ENCODE results near the gene ATP8A2. TPM values are rescaled to one million over a fixed set of nuclear protein-coding genes. Genes with fewer than 3 reads are reported as not detected.

ATP8A2 gene
- total RNA-seq, 2 donors from 2014 or later = 0.41 to 1.6 TPM

DNA sequence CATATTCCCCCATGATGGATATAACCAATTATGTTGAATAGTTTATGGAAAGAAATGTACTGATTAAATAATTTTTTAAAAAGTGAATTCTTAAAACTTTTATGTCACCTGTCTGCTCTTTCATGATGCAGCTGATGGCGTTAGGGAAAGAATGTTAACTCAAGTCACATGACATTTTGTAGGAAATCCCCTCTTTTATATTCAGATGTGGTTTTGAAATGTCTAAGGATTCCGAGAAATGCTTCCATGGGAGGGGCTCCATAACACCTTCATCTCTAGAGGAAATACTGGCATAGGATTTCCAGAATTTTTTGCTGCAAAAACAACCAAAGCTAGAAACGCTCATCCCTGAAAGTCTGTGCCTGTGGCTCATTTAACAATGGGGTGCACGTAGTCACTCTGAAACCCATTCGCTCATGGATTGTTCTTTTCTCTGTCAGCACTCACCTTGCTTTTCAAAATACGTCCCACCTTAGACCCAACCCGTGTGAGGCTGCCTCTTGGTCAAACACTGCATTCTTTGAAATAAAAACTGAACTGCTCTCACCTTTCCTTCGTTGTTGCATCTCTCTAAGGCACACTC is 391.1 kb downstream of the ATP8A2 start:
- no peak overlapping the region for H3K4me3 ChIP-seq
- H3K9me3 ChIP-seq = no peaks in the 10 kb centered on the region
- no peak for TF ChIP-seq CTCF (IDR thresholded peaks at IDR 0.05)
- no peak for DNase-seq (ENCODE audit: low spot score)
- H3K27ac ChIP-seq = no peak overlapping the region
- H3K36me3 ChIP-seq = no peaks in the 10 kb centered on the region
- no peaks in the 10 kb centered on the region for H3K4me1 ChIP-seq (ENCODE audit: control insufficient read depth in 1 of 2, low read depth in 2 of 2)
- no peaks in the 10 kb centered on the region for H3K27me3 ChIP-seq (replicated peaks; ENCODE audit: insufficient read depth)
- no peak for ATAC-seq (ENCODE audit: insufficient number of reproducible peaks, low FRiP score, low read depth)

- no peak for DNase-seq (ENCODE audit: low spot score)
- Histone ChIP-seq H3K4me1 (ENCODE audit: control insufficient read depth in 1 of 2, low read depth in 2 of 2) (no peaks in the 10 kb centered on the region), H3K27me3 (replicated peaks; ENCODE audit: insufficient read depth) (no peaks in the 10 kb centered on the region), H3K36me3 (no peaks in the 10 kb centered on the region), H3K9me3 (no peaks in the 10 kb centered on the region), H3K27ac (no peak overlapping the region), H3K4me3 (no peak overlapping the region)
- ATAC-seq (ENCODE audit: insufficient number of reproducible peaks, low FRiP score, low read depth) = no peak
- no peak for TF ChIP-seq CTCF (IDR thresholded peaks at IDR 0.05)
Observed at GRCh38 chr13:25764378-25764777, 392.6 kb downstream of the ATP8A2 start.

GRCh38 chr13:25765266-25765665 is 393.5 kb downstream of the ATP8A2 start:
- Histone ChIP-seq H3K36me3 (no peaks in the 10 kb centered on the region), H3K4me3 (no peak overlapping the region), H3K9me3 (no peaks in the 10 kb centered on the region), H3K4me1 (ENCODE audit: control insufficient read depth in 1 of 2, low read depth in 2 of 2) (no peaks in the 10 kb centered on the region), H3K27ac (no peak overlapping the region), H3K27me3 (replicated peaks; ENCODE audit: insufficient read depth) (no peaks in the 10 kb centered on the region)
- ATAC-seq (ENCODE audit: insufficient number of reproducible peaks, low FRiP score, low read depth) (no peak), DNase-seq (ENCODE audit: low spot score) (no peak)
- no peak for TF ChIP-seq CTCF (IDR thresholded peaks at IDR 0.05)

GRCh38 chr13:25766576-25766975 is 394.8 kb downstream of the ATP8A2 start:
- ATAC-seq (ENCODE audit: insufficient number of reproducible peaks, low FRiP score, low read depth) (no peak), DNase-seq (ENCODE audit: low spot score) (no peak)
- H3K27me3 ChIP-seq (replicated peaks; ENCODE audit: insufficient read depth) = no peaks in the 10 kb centered on the region
- H3K4me3 ChIP-seq = no peak overlapping the region
- no peak overlapping the region for H3K27ac ChIP-seq
- no peaks in the 10 kb centered on the region for H3K36me3 ChIP-seq
- TF ChIP-seq CTCF (IDR thresholded peaks at IDR 0.05) = no peak
- no peaks in the 10 kb centered on the region for H3K9me3 ChIP-seq
- no peaks in the 10 kb centered on the region for H3K4me1 ChIP-seq (ENCODE audit: control insufficient read depth in 1 of 2, low read depth in 2 of 2)

DNA sequence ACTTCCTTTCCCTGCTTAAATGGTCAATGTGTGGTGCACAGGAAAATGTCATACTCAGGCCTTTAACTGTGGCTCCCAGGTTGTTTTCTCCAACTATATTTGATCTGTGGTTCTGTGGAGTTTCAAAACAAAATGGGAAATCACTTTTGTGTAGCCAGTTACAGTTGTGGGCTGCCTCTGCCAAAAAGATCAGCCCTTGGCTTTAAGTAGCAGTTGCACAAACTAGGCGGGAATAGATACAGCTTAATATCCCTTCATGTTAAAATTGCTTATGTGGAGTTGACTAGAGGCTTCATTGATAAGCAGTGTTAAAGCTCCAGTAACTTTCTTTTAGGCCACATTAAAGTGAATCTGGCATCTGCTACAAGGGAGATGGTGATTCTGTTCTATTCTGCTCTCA is 395.2 kb downstream of the ATP8A2 start:
- Histone ChIP-seq H3K9me3 (no peaks in the 10 kb centered on the region), H3K4me1 (ENCODE audit: control insufficient read depth in 1 of 2, low read depth in 2 of 2) (no peaks in the 10 kb centered on the region), H3K4me3 (no peak overlapping the region), H3K36me3 (no peaks in the 10 kb centered on the region), H3K27me3 (replicated peaks; ENCODE audit: insufficient read depth) (no peaks in the 10 kb centered on the region), H3K27ac (no peak overlapping the region)
- no peak for DNase-seq (ENCODE audit: low spot score)
- no peak for ATAC-seq (ENCODE audit: insufficient number of reproducible peaks, low FRiP score, low read depth)
- no peak for TF ChIP-seq CTCF (IDR thresholded peaks at IDR 0.05)
